Activated CD4-positive, alpha-beta T cell treated with anti-CD3 and anti-CD28 coated beads, Interleukin-2, amount 10 ng/mL, durations not matched to agents 7 days and 5 days (primary cell): ENCODE results near the gene TANC1. TPM values are rescaled to one million over a fixed set of nuclear protein-coding genes. Genes with fewer than 3 reads are reported as not detected.

Source experiments
- CTCF ChIA-PET: fragments of 350-600 bp; sonication (Branson Sonifier 250); formaldehyde crosslinking; loops from one replicate; lab custom pipeline; 2021; ENCODE audit warnings: antibody characterized with exemption; lab: Charles Lee
- POLR2A ChIA-PET: fragments of 350-600 bp; sonication (Branson Sonifier 250); formaldehyde crosslinking; loops from one replicate; lab custom pipeline; 2021; ENCODE audit warnings: antibody characterized with exemption; lab: Charles Lee
- DNase-seq: peaks from one replicate; pipeline ENCODE4 v3.0.0-alpha.2; 2020
- H3K27ac Mint-ChIP-seq: one replicate; pipeline ENCODE4 v1.8.0; 2021; ENCODE audit warnings: mild to moderate bottlenecking, moderate library complexity, mixed read lengths
- H3K27me3 Mint-ChIP-seq: one replicate; pipeline ENCODE4 v1.8.0; 2021; ENCODE audit warnings: mixed read lengths
- H3K36me3 Mint-ChIP-seq: one replicate; pipeline ENCODE4 v1.8.0; 2021; ENCODE audit warnings: low read depth, mixed read lengths
- H3K4me1 Mint-ChIP-seq: one replicate; pipeline ENCODE4 v1.8.0; 2021; ENCODE audit warnings: mixed read lengths
- H3K4me3 Mint-ChIP-seq: one replicate; pipeline ENCODE4 v1.8.0; 2021; ENCODE audit warnings: mild to moderate bottlenecking, moderate library complexity, mixed read lengths
- H3K9me3 Mint-ChIP-seq: one replicate; pipeline ENCODE4 v1.8.0; 2021; ENCODE audit warnings: mixed read lengths
- total RNA-seq, 2 experiments: library from RNA; stranded (reverse); gene quantifications; one replicate each; pipeline ENCODE4 v1.2.3, GENCODE V29; 2021

TANC1 gene
- total RNA-seq, 2 experiments from 2014 or later: 0.32 to 0.52 TPM

GRCh38 chr2:158966312-158966711 is 2.1 kb upstream of the TANC1 start:
- DNase-seq: no peak
- Mint-ChIP-seq H3K9me3 (no peaks in the 10 kb centered on the region), H3K27ac (no peak overlapping the region), H3K4me1 (peaks cover 18% of the 10 kb centered on the region), H3K27me3 (peaks cover 53% of the 10 kb centered on the region), H3K4me3 (no peak overlapping the region), H3K36me3 (no peaks in the 10 kb centered on the region)
- ChIA-PET CTCF (interaction anchor here (0.7 kb wide), 1 partner anchor 1019 kb away, joined by 3 read pairs; no protein-coding TSS in a partner anchor), POLR2A (no interaction called here)

DNA sequence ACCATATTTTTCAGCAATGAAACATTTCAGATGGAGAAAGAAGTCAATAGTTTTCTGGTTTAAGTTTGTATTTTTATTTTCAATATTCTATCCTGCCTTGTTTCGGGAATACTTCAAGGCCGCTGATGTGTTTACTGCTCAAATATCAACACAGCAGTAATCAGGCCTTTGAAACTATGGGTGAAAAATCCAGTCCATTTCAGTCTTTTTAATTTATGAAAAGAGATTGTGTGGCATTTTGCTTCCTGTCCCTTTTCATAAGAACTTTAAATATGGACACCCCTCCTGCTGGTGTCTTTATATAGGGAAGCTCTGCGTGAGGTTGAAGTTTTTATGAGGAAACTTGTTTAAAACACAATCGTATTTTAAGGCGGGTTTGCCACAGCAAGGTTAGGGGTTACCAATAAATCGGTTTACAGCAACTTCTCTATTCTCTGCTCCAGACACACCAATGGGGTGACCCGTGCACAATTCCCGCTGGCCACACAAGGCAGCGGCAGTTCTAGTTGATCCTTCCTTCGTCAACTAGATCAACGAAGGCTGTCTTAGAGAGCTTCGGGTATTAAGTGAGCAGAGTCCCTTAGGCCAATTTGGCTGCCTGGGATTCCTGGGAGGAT is 1.2 kb upstream of the TANC1 start:
- ChIA-PET CTCF (no interaction called here), POLR2A (no interaction called here)
- Mint-ChIP-seq H3K4me1 (peaks cover 18% of the 10 kb centered on the region), H3K36me3 (no peaks in the 10 kb centered on the region), H3K4me3 (no peak overlapping the region), H3K27ac (no peak overlapping the region), H3K9me3 (no peaks in the 10 kb centered on the region), H3K27me3 (peaks cover 61% of the 10 kb centered on the region)
- no peak for DNase-seq

- CTCF ChIA-PET: no interaction called here
- Mint-ChIP-seq H3K4me1 (peaks cover 18% of the 10 kb centered on the region), H3K9me3 (no peaks in the 10 kb centered on the region), H3K4me3 (peak overlapping the region; percentile 62), H3K27me3 (peaks cover 67% of the 10 kb centered on the region), H3K36me3 (no peaks in the 10 kb centered on the region), H3K27ac (no peak overlapping the region)
- no peak for DNase-seq
- POLR2A ChIA-PET: no interaction called here
These were observed 577 bp upstream of the TANC1 start for GRCh38 chr2:158967731-158968395.

DNA sequence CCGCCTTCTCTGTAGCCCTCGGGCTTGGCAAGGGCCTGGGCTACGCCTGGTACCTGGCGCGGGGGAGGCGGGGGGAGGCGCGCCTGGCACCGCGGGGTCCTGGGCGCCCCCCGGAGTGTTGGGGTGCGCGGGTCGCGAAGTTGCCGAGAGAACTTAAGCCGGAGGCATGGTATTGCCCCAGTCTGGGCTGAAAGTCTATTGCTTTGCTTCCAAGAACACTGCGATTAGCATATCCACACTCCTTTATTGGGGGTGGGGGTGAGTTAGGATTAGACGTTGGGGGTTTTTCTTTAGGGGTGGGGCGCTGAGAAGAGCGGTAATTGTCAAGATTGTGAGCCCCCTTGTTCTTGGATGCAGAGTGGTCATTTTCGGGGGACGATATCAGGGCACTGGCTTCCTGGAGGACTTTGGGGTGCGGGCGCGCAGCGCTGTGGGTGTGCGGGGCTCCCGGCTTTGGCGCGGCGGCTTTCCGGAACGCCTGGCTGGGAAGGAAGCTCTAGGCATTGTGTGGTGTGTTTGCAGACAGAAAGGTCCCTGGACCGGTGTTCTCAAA is 798 bp downstream of the TANC1 start:
- H3K27ac Mint-ChIP-seq: no peak overlapping the region
- DNase-seq: no peak
- ChIA-PET POLR2A (no interaction called here), CTCF (no interaction called here)
- no peaks in the 10 kb centered on the region for H3K36me3 Mint-ChIP-seq
- H3K27me3 Mint-ChIP-seq: peaks cover 63% of the 10 kb centered on the region
- H3K4me3 Mint-ChIP-seq: peak overlapping the region; percentile 76
- H3K4me1 Mint-ChIP-seq: peaks cover 18% of the 10 kb centered on the region
- no peaks in the 10 kb centered on the region for H3K9me3 Mint-ChIP-seq

DNA sequence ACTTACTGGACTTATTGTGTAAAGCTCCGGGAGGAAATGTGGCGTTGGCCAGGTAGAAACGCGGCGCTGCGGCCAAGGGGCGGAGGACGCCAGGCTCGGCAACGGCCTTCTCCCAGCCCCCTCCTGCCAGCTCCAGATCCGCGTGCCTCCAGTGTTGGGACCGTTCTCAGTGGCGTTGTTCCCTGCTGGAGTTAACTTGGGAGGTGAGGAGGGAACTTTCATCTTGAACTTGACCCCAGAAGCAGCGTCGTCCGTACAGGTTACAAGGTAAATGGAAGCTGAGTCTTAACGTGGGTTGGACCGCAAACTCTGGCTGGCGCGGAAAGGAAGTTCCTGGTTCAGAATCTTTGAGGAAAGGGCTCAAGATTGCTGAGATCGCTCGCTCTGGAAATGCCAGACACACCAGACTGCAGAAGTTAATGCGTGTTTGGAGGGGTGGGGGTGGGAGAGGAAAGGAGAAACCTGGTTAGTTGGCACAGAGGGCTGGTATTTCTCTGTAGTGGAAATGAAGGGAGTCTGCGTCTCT is 1.3 kb downstream of the TANC1 start:
- Mint-ChIP-seq H3K27me3 (peaks cover 61% of the 10 kb centered on the region), H3K27ac (no peak overlapping the region), H3K9me3 (no peaks in the 10 kb centered on the region), H3K36me3 (no peaks in the 10 kb centered on the region), H3K4me3 (peak overlapping the region; percentile 76), H3K4me1 (peaks cover 18% of the 10 kb centered on the region)
- ChIA-PET POLR2A (interaction anchor here (0.6 kb wide), 1 partner anchor 253 kb away, joined by 3 read pairs; no protein-coding TSS in a partner anchor), CTCF (interaction anchor here (1.7 kb wide), 1 partner anchor 15 kb away, joined by 4 read pairs; no protein-coding TSS in a partner anchor)
- no peak for DNase-seq

DNA sequence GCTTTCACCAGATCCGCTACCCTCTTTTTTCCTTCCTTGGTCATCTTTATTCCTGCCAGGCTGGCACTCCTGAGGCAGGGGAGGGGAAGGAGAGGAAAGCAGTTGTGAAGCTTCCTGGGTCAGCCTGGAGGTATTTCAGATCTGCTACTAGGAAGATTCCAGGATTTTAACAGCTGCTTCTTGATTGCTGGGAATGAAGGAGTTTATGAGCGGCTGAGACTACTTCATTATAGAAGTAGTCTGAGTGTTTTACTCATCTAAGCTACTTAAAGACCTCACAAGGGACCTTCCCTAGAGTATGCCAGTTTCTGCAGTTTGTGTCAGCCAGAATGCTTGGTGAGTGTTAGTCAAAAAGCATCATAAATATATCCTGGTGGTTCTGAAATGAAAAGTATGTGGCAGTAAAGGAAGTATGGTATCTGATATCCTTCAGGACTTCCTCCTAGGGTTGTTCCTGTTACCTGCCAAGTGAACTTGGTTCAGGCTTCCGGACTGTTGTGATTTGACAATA is 1.9 kb downstream of the TANC1 start:
- POLR2A ChIA-PET: interaction anchor here (0.6 kb wide), 1 partner anchor 253 kb away, joined by 3 read pairs; no protein-coding TSS in a partner anchor
- Mint-ChIP-seq H3K36me3 (no peaks in the 10 kb centered on the region), H3K4me1 (peaks cover 18% of the 10 kb centered on the region), H3K9me3 (no peaks in the 10 kb centered on the region), H3K4me3 (peak overlapping the region; percentile 76), H3K27me3 (peaks cover 59% of the 10 kb centered on the region), H3K27ac (no peak overlapping the region)
- CTCF ChIA-PET: interaction anchor here (1.7 kb wide), 1 partner anchor 15 kb away, joined by 4 read pairs; no protein-coding TSS in a partner anchor
- DNase-seq: no peak

DNA sequence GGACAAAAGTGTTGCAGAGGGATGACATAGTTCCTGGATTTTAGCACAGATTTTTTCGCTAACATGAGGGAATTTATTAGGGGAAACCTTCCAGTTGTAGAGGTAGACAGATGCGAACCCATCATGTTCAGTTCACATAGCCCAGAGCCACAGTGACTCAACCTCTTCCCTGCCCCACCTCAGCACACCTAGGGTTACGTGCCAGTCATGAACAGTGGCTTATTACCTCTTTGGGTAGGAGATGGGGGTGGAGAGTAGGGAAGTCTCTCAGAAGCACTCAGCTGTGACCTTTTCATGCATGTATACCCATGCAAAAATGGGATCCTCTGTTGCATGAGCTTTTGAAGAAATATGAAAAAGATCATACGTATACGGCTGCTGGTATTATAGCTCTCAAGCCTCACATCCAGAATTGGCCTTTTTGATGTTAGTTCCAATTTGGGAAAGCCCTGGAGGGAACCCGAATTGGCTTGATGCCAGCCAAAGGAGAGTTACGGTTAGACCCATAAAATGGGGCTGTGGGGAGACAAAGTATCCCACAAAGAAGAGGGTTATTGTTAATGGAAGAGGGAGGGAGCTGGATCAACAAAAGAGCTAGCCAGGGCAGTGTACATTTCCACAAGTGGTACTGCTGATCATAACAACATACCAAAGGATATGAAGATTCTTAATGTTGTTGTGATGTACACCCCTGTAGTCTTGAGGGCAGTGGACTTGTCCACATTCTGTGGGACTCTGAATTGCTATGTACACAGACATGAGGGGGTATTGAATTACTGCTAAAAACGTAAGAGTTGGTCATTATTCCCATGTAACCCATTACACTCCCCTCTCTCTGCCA is 4.9 kb downstream of the TANC1 start:
- POLR2A ChIA-PET: no interaction called here
- CTCF ChIA-PET: no interaction called here
- Mint-ChIP-seq H3K36me3 (no peaks in the 10 kb centered on the region), H3K27ac (no peak overlapping the region), H3K4me3 (no peak overlapping the region), H3K9me3 (no peaks in the 10 kb centered on the region), H3K4me1 (peaks cover 14% of the 10 kb centered on the region), H3K27me3 (peaks cover 33% of the 10 kb centered on the region)
- DNase-seq: no peak

- DNase-seq: no peak
- Mint-ChIP-seq H3K4me3 (no peak overlapping the region), H3K9me3 (no peaks in the 10 kb centered on the region), H3K27me3 (peaks cover 23% of the 10 kb centered on the region), H3K36me3 (no peaks in the 10 kb centered on the region), H3K4me1 (peaks cover 2% of the 10 kb centered on the region), H3K27ac (no peak overlapping the region)
- ChIA-PET POLR2A (no interaction called here), CTCF (no interaction called here)
These were observed 7.0 kb downstream of the TANC1 start for GRCh38 chr2:158975271-158975921.

DNA sequence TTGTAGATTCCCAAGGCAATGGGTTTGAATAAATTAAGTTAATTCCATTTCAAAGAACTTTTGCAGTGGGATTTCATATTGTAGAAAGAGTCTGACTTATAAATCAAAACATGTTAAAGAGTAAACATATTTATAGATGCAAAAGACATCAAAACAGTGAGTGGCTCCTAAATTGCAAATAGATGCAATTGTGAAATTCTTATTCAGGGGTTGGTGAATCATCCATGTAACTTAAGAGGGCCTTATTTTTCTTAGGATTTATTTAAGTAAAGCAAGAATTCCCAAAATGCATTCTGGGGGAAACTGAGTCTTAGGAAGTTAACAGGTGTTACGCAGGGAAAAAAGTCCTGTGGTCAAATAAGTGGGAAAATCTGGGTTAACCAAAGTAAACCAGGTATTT is 11.3 kb downstream of the TANC1 start:
- H3K36me3 Mint-ChIP-seq: no peaks in the 10 kb centered on the region
- H3K4me3 Mint-ChIP-seq: no peak overlapping the region
- no peaks in the 10 kb centered on the region for H3K4me1 Mint-ChIP-seq
- no peaks in the 10 kb centered on the region for H3K9me3 Mint-ChIP-seq
- ChIA-PET CTCF (interaction anchor here (0.6 kb wide), 1 partner anchor 51 kb away, joined by 3 read pairs; no protein-coding TSS in a partner anchor), POLR2A (no interaction called here)
- no peak overlapping the region for H3K27ac Mint-ChIP-seq
- DNase-seq: no peak
- peaks cover 2% of the 10 kb centered on the region for H3K27me3 Mint-ChIP-seq

DNA sequence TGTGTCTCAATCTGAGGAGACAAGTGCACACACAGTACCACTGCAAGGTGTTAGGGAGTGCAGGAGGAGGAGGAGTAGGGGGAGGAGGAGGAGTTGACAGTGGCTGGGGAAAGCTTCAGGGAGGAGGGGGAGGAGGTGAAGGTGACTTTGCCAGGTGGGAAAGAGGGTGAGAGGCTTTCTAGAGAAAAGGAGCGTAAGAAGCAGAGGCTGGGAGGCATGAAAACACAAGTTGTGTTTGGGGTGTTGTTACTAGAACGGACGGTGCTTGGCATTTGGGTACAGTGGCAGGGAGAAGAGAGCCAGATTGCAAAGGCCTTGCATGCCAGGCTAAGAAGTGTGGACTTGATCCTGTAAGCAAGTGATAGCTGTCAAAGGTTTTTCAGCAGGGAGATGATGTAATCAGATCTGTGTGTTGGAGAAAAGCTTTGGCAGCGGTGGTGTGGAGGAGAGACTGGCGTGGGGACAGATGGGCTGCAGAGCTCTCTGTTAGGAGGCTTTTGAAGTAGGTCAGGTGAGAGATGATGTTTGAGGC is 16.2 kb downstream of the TANC1 start:
- H3K4me3 Mint-ChIP-seq: no peak overlapping the region
- no peak overlapping the region for H3K27ac Mint-ChIP-seq
- no peaks in the 10 kb centered on the region for H3K36me3 Mint-ChIP-seq
- no peaks in the 10 kb centered on the region for H3K9me3 Mint-ChIP-seq
- ChIA-PET POLR2A (no interaction called here), CTCF (interaction anchor here (0.5 kb wide), 2 partner anchors 12 to 172 kb away, joined by 3 read pairs; no protein-coding TSS in a partner anchor)
- no peak for DNase-seq
- no peaks in the 10 kb centered on the region for H3K4me1 Mint-ChIP-seq
- no peaks in the 10 kb centered on the region for H3K27me3 Mint-ChIP-seq

DNA sequence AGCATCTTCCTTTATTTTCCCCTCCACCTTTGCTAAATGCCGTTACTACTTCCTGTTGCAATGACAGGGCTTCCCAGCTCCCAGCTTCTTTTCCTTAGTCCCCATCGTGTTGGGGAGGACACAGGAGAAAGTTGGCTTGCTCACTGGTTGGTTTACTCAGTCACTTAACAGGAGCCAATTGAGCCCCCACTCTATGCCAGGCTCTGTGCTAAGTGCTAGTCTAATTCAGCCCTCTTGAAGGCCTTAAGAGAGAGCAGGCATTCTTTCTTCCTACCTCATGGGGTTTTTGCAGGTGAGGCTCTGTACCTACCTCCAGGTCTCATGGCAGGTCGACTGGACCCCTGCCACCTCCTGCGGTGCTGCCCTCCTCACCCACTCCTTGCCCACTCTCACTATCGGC is 20.1 kb downstream of the TANC1 start:
- DNase-seq: no peak
- ChIA-PET CTCF (no interaction called here), POLR2A (no interaction called here)
- H3K27me3 Mint-ChIP-seq: no peaks in the 10 kb centered on the region
- H3K4me3 Mint-ChIP-seq: no peak overlapping the region
- no peak overlapping the region for H3K27ac Mint-ChIP-seq
- no peaks in the 10 kb centered on the region for H3K9me3 Mint-ChIP-seq
- H3K4me1 Mint-ChIP-seq: no peaks in the 10 kb centered on the region
- H3K36me3 Mint-ChIP-seq: no peaks in the 10 kb centered on the region

- no peak overlapping the region for H3K4me3 Mint-ChIP-seq
- peaks cover 2% of the 10 kb centered on the region for H3K27me3 Mint-ChIP-seq
- ChIA-PET POLR2A (no interaction called here), CTCF (interaction anchor here (0.5 kb wide), 1 partner anchor 105 kb away, joined by 3 read pairs; no protein-coding TSS in a partner anchor)
- H3K9me3 Mint-ChIP-seq: no peaks in the 10 kb centered on the region
- no peaks in the 10 kb centered on the region for H3K4me1 Mint-ChIP-seq
- no peaks in the 10 kb centered on the region for H3K36me3 Mint-ChIP-seq
- H3K27ac Mint-ChIP-seq: no peak overlapping the region
- no peak for DNase-seq
These were observed 20.7 kb downstream of the TANC1 start for GRCh38 chr2:158989165-158989564.
